Activated CD8-positive, alpha-beta memory T cell treated with anti-CD3 and anti-CD28 coated beads, Interleukin-2, amount 50 U/mL, for 1 hour (primary cell): ENCODE results near the gene AGER.
A peak's percentile ranks its signal among the peaks of the same experiment; 100 is the strongest.
"Not testable (repeated sequence)": the region's sequence is repeated elsewhere in the genome, so short reads cannot be mapped to it uniquely, and the experiment has no call there.

Experiments used
- DNase-seq: peaks from one replicate; pipeline ENCODE4 v3.0.0-alpha.2; 2020; ENCODE audit errors: extremely low read depth

The AGER gene

GRCh38 chr6:32186151-32186840, 2.2 kb upstream of the AGER start:
- not testable (repeated sequence) for DNase-seq

GRCh38 chr6:32185681-32186131, 1.7 kb upstream of the AGER start:
- DNase-seq = not testable (repeated sequence)

GRCh38 chr6:32183483-32184083, 470 bp downstream of the AGER start:
- no peak for DNase-seq

- DNase-seq = no peak
These were observed 1.0 kb downstream of the AGER start for GRCh38 chr6:32183030-32183429.

- DNase-seq = no peak
These were observed 1.5 kb downstream of the AGER start for GRCh38 chr6:32182555-32182981.

GRCh38 chr6:32181915-32182529, 2.0 kb downstream of the AGER start:
- DNase-seq = no peak

GRCh38 chr6:32181148-32181702, 2.8 kb downstream of the AGER start:
- no peak for DNase-seq

- no peak for DNase-seq
These were observed 4.2 kb downstream of the AGER start for GRCh38 chr6:32179766-32180405.

- no peak for DNase-seq
These were observed 5.3 kb downstream of the AGER start for GRCh38 chr6:32178547-32179440.

GRCh38 chr6:32177788-32178546, 6.1 kb downstream of the AGER start, which contains the start of gene RNF5:
RNF5 (plus strand) TSS chr6:32178405; CDS start chr6:32178512, 107 bp downstream.
- DNase-seq = peak; percentile 97

- no peak for DNase-seq
These were observed 6.8 kb downstream of the AGER start for GRCh38 chr6:32177183-32177787.

- DNase-seq = no peak
These were observed 7.4 kb downstream of the AGER start for GRCh38 chr6:32176476-32177182.

GRCh38 chr6:32175711-32176475, 8.2 kb downstream of the AGER start, which contains the start of gene AGPAT1:
AGPAT1 (minus strand) TSS chr6:32176084; CDS start chr6:32171496, 4,588 bp downstream.
- peak; percentile 83 for DNase-seq

- DNase-seq = no peak
These were observed 8.7 kb downstream of the AGER start for GRCh38 chr6:32175322-32175710.

GRCh38 chr6:32174416-32174815, 9.6 kb downstream of the AGER start:
- DNase-seq = no peak

- DNase-seq = no peak
These were observed 10.9 kb downstream of the AGER start for GRCh38 chr6:32173051-32173727.

GRCh38 chr6:32171234-32171633, 12.8 kb downstream of the AGER start:
- DNase-seq = no peak

GRCh38 chr6:32170294-32170693, 13.8 kb downstream of the AGER start:
- DNase-seq = no peak
